Measurements from ENCODE around the gene GRIP1.

The GRIP1 gene

DNA sequence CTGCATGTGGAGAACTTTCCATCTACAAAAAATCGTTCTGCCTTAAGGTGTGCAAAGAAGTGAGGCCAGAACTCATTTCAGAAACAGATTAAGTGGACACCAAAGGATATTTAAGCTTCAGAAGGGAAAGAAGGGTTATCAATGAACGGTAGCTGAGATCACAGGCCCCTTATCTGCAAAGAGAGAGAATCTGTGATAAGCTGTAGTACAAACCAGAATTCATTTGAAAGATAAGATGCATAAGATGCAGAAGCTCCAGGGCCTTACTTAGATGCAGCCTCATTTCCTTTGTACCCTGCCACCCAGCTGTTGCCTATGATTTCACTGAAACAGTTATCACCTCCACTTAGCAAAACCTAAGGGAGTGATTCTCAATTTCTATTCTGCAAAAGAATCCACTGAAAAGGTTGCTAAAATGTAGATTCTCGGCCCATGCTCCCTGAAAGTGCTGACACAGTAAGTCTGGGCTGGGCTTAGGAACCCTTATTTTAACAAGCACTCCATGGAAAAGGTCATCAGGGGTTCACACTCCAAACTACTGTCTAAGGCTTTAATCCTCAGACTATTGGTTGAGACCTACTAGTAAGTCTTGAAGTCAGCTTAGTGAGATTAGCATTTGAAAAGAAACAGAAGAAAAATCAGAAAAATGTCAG is 311.7 kb downstream of the GRIP1 start:
- no peak for DNase-seq

GRCh38 chr12:66365718-66366490 is 313.0 kb downstream of the GRIP1 start:
- DNase-seq: no peak

DNA sequence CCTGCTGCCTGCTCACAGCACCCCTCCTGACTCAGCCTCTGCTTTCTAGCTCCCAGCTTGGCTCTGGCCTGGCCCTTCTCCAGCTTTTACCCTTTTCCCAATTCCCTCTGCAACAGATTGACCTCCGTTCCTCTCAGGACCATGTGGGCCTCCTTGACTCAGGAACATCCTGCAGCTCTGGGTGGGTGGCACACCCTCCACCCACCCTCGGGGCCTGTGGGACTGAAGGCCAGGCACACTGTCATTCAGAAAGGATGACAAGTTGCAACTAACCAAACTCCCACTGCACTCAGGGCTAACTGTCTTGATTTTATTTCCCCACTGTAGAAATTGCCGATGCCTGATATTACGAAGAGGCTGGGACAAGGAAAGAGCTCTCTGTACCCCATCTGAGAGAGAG is 317.2 kb downstream of the GRIP1 start:
- no peak for DNase-seq

DNA sequence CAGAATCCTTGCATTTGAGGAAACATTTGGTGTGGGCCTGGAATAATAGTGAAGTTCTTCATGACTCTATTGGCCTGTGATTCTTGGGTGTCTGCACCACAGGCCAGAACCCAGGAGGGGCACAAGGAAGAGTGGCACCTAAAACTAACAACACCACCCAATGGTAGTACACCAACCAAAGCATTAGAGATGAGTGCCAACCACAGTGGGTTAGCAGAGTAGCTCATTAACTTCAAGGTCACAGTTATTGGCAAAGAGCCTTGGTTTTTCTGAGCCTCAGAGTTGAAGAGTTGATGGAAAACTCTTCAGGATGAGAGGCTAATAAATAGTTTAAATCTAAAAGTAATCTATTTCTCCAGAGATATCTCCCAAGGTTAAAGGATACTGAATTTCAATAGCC is 319.6 kb downstream of the GRIP1 start:
- no peak for DNase-seq

DNA sequence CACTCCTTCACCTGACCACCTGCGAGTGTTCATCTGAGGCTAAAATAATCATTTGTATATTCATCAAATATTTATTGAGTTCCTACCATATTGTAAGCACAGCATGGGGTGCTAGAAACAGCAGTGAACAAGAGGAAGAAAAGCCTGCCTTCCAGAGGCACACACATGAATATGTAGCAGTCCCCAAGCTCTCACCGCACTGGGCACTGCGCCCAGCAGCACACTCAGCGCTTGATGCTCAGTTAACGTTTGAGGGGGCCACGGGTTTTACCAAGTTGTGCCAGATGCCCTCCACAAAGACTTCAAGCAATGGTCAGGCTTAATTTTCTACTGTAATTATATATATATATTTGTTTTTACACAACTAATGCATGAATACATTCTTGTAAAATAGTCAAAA is 324.6 kb downstream of the GRIP1 start:
- DNase-seq: no peak

- no peak for DNase-seq
Observed at GRCh38 chr12:66352899-66353298, 326.0 kb downstream of the GRIP1 start.

GRCh38 chr12:66352197-66352596 is 326.7 kb downstream of the GRIP1 start:
- peak; percentile 7 for DNase-seq

- no peak for DNase-seq
Observed at GRCh38 chr12:66351301-66351700, 327.6 kb downstream of the GRIP1 start.

GRCh38 chr12:66345956-66346355 is 332.9 kb downstream of the GRIP1 start:
- no peak for DNase-seq

GRCh38 chr12:66345212-66345611 is 333.7 kb downstream of the GRIP1 start:
- no peak for DNase-seq

DNA sequence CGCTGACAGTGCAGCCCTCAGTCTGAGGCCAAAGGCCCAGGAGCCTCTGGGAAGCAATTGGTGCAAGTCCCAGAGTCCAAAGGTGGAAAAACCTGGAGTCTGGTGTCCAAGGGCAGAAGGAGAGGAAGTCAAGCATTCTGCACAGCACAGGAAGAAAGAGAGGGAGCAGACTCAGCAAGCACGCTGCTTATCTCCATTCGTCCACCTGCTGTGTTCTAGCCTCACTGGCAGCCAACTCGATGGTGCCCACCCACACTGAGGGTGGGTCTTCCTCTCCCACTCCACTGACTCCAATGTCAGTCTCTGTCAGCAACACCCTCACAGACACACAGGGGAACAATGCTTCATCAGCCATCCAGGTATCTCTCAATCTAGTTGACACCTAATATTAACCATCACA is 337.8 kb downstream of the GRIP1 start:
- DNase-seq: no peak

GRCh38 chr12:66340131-66340530 is 338.7 kb downstream of the GRIP1 start:
- DNase-seq: no peak

DNA sequence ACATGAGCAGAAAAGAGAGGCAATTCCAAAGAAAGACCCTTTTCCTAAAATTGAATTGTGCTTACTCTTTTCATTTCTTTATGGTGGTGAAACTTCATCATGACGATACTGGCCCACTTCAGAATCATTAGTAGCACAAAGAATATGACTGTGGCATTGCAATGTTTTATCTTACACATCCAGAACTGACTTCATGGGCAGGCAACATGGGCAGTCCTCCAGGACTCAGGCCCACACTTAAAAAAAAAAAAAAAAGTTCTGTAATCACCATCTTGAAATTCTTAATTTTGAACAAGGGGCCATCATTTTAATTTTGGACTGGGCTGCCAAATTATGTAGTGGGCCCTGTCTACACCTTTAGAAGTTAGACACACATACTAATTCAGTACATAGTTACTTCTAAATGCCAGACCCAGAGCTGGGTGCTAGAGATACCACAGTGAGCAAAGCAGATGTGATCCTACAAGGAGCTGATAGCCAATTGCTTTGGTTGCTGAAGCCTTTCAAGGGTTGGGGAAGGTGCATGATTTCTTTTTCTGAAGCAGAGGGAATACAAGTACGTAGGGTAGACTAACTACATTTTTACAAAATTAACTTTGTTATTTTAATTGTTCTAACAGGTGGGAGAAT is 341.4 kb downstream of the GRIP1 start:
- no peak for DNase-seq

DNA sequence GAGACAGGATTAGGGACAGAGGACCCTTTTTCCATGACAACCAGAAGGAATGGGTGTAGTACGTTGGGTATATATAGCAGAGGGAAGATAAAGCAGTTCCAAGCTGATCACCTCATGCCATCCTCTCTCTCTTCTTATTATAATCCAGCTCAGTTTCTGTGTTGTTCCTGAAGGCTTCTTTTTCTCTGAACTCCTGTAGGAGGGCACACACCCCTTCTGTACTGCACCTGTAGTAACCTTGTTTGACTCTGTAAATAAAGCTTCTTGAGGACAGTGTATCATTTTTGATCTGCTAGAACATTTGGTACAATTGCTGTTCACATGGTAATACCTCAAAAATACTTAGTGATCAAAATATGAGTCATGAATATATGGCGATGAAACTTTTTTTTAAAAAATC is 343.1 kb downstream of the GRIP1 start:
- no peak for DNase-seq

GRCh38 chr12:66331814-66332213 is 347.1 kb downstream of the GRIP1 start:
- DNase-seq: no peak

DNA sequence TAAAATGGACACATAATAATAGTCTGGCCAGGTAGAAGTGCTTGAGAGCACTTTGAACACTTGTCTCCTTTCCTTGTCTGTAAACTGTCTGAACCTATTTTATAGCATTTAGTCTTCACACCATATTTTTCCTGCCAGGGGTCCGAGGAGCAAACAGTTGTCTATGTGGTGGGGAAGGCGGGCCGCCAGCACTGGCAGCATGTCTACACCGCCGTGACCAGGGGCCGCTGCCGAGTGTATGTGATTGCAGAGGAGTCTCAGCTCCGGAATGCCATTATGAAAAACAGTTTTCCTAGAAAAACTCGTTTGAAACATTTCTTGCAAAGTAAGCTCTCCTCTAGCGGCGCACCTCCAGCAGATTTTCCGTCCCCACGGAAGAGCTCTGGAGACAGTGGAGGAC is 347.9 kb downstream of the GRIP1 start:
- no peak for DNase-seq

- DNase-seq: no peak
Observed at GRCh38 chr12:66329941-66330340, 348.9 kb downstream of the GRIP1 start.

- no peak for DNase-seq
Observed at GRCh38 chr12:66323017-66323416, 355.9 kb downstream of the GRIP1 start.

DNA sequence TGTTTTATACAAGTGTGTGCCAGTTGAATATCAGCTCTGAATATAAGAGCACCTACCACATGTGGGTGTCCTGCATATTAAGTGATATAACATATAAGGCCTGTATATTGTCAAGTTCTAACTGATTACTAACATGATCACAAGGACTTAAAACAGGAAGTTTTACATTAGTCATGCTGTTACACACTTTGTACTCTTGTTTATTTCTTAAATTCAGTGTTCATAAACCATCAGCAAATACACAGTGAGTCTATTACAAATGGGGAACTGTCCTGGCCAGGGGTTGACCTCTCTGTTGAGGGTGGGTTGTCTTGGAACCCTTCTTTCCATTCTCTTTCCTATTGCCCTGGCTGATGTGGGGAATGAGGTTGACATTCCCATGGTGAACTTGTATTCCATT is 357.4 kb downstream of the GRIP1 start:
- no peak for DNase-seq

GRCh38 chr12:66320996-66321395 is 357.9 kb downstream of the GRIP1 start:
- DNase-seq: no peak

- DNase-seq: no peak
Observed at GRCh38 chr12:66319266-66319954, 359.5 kb downstream of the GRIP1 start.

- DNase-seq: no peak
Observed at GRCh38 chr12:66314278-66314677, 364.6 kb downstream of the GRIP1 start.

GRCh38 chr12:66312189-66312588 is 366.7 kb downstream of the GRIP1 start:
- no peak for DNase-seq

GRCh38 chr12:66309606-66310005 is 369.3 kb downstream of the GRIP1 start:
- no peak for DNase-seq
